Subcutaneous adipose tissue (tissue), 4 donors: ENCODE data around the gene RAB3IL1. TPM values are rescaled to one million over a fixed set of nuclear protein-coding genes. Genes with fewer than 3 reads are reported as not detected.

Experiments used
- CTCF ChIP-seq: fragments of 450-650 bp; IDR thresholded peaks from one replicate; pipeline ENCODE4 v1.5.1; 2016; ENCODE audit warnings: low read depth, mild to moderate bottlenecking, control low read depth, antibody characterized with exemption, moderate library complexity
- total RNA-seq, 4 donors: library from RNA; depleted of rRNA; stranded (reverse); fragments of >200 nt; gene quantifications; one replicate each; pipeline ENCODE4 v1.1.0, GENCODE V29; 2016

RAB3IL1 gene
- total RNA-seq, 4 donors from 2014 or later, result 12.7 to 36.8 (median 21.0) TPM

DNA sequence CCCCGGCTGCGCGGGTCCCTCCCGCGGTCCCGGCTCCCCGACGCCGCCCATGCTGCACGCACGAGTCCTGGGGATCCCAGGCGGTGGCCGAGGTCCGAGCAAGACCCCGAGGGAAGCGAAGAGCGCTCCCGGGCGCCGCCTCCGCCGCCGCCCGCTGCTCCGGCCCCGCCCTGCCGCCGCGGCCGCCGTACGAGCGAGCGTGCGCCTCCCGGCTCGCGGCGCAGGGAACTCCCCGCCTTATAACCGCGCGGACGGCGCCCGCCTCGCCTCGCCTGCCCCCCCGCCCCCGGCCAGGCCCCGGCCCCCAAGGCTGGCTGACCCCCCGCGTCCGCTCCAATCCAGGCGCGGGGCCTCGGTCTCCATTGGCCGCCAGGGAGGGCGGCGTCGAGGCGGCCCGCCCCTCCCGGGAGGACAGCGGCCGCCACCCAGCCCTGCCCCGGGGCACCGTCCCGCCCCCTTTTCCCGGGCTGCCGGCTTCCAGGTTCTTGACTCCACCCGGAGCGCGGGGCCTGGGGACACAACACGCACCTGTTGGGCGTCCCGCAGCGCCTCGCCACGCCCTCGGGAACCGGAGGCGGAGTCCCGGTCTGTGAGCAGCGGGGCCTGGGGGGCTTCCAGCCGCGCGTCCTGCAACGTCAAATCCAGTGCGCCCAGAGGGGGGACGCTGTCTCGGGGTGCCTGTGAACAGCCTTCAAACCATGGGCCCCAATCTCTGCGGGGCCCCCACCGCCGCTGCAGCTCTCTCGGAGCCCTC, 25.9 kb downstream of the RAB3IL1 start, which contains the start of gene FADS3:
FADS3 (minus strand) TSS at position 215 of the 754 bp plus-strand sequence; CDS start at position 51, 164 bp downstream.
- TF ChIP-seq CTCF, result no peak

- no peak for TF ChIP-seq CTCF
Observed at GRCh38 chr11:61890529-61891330, 26.6 kb downstream of the RAB3IL1 start.

GRCh38 chr11:61889831-61890230, 27.5 kb downstream of the RAB3IL1 start:
- TF ChIP-seq CTCF, result no peak

- no peak for TF ChIP-seq CTCF
Observed at GRCh38 chr11:61888590-61888989, 28.8 kb downstream of the RAB3IL1 start.

DNA sequence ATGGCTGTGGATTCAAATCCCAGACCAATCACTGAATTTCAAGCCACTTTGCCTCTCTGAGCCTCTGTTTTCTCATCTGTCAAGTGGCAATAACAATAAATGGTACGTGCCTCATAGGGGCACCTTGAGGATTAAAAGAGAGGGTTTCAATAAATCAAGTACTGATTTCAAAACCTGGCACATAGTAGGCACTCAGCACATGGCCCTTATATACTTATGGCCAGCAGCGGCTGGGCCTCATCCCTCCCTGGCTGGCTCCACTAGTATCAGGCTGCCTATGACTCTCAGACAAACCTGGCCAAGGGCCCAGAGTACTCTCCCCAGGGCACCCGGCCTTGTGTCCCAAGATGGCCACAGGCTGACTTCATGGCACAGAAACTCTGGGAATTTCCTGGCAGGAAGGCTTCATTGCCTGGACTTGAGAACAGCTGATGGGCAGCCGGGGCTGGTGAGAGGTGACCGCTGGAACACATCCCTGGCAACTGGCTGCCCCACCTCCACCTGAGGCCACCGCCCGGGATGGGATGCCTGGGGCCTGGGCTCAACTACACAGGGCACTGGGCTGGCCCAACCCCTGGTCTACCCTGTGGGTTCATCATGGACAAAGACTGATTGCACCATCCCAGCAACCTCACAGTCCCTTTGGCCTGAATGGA, 29.4 kb downstream of the RAB3IL1 start:
- no peak for TF ChIP-seq CTCF

GRCh38 chr11:61886643-61887042, 30.7 kb downstream of the RAB3IL1 start:
- TF ChIP-seq CTCF, result no peak
